Effector CD8-positive, alpha-beta T cell (primary cell): Measurements from ENCODE around the gene POU3F2.

ENCODE experiments used
- DNase-seq: peaks from one replicate; lab custom pipeline; 2025; lab: John Stamatoyannopoulos, UW
- total RNA-seq, 4 experiments: gene quantifications; one replicate each; lab custom pipeline; 2026; lab: John Stamatoyannopoulos, UW

The POU3F2 gene
- total RNA-seq, result 0 to 0.72 (median 0) reads per million in 4 experiments

DNA sequence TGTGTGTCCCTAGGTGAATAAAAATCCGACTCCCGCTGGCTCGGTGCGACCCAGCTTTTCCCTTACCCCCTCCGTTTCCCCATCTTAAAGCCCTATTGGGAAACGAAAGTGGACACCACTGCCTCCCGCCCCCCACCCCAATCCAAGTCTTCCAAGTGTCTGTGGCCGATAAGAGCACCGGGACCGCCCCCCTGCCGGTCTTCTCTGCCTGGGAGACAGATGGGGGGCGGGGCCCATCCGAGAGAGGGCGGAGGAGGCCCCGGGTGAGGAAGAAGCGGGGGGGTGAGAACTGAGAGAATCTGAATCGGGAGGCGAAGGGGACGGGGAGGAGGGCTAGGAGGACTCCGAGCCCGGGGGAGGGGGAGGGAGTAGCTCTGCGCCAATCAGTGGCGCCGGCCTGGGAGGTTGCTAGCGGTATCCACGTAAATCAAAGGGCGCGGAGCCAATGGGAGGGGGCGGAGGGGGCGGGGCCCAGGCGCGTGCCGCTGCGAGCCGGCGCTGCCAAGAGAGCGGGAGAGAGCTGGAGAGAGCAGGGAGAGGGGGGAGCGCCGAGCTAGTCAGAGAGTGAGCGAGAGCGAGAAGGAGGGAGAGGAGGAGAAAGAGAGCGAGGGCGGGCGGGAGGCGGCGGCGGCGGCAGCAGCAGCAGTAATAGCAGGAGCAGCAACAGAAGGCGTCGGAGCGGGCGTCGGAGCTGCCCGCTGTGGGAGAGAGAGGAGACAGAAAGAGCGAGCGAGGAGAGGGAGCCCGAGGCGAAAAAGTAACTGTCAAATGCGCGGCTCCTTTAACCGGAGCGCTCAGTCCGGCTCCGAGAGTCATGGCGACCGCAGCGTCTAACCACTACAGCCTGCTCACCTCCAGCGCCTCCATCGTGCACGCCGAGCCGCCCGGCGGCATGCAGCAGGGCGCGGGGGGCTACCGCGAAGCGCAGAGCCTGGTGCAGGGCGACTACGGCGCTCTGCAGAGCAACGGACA is at the start of gene POU3F2:
TSS of gene POU3F2 (plus strand) at position 515 of the 972 bp plus-strand sequence. CDS start at position 815, 300 bp downstream.
- DNase-seq, result peak; percentile 28

DNA sequence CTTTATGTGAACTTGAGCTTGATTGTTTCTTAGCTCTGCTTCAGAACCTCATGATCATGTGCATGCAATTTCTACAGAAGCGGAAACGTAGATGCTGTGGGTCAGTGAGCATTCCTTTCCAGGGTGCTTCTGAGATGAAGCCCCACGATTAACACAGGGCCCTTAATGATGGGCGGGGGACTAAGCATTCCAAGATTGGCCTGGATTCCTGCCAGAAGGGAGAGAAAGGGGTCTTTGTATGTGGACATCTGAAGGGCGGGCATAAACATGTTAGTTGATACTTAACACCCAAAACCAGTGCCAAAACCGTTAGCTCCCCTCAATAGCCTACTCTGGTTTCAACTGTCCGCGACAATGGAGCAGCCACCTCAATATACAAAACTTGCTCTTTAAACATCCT is 46.9 kb upstream of the POU3F2 start:
- DNase-seq, result no peak

DNA sequence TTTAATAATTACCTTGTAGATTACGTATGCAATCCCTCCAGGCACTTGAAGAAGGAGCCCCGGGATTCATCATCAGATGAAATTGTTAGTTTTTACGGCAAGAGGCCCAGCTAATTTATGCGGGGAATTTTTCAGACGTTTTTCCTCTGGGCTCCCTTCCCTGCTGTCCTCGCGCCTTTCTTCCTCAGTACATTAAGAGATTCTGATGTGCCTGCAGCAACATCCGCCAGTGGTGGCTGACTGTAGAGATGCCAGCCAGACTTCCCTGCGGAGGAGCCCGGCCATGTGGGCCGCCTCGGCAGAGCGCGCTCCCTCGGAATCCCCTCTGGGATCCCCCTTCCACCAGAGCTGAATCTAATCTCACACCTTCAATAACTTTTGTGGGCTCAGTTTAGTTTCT is 46.4 kb upstream of the POU3F2 start:
- DNase-seq, result no peak

DNA sequence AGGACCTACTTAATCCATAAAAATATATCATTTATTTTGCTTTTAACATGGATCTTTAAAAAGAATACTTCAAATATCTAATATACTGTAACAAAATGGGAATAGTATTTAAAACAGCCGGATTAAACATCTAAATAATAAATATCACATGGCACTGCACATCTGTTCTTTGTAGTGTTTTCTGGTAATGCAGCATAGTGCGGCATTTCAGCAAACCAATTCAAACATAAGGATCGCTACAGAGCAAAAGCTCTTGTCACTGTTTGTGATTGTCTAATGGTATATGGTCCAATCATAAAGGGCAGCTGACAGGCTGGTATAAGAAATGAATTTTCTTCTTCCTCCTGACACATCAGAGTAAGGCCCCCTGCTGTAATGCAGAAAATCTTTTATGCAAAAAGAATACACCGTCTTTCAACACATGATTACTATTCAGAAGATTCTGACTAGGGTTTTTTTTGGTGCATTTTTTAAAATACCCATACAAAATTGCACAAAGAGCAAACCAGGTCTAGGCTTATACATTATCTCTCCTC is 40.0 kb upstream of the POU3F2 start:
- DNase-seq, result no peak

DNA sequence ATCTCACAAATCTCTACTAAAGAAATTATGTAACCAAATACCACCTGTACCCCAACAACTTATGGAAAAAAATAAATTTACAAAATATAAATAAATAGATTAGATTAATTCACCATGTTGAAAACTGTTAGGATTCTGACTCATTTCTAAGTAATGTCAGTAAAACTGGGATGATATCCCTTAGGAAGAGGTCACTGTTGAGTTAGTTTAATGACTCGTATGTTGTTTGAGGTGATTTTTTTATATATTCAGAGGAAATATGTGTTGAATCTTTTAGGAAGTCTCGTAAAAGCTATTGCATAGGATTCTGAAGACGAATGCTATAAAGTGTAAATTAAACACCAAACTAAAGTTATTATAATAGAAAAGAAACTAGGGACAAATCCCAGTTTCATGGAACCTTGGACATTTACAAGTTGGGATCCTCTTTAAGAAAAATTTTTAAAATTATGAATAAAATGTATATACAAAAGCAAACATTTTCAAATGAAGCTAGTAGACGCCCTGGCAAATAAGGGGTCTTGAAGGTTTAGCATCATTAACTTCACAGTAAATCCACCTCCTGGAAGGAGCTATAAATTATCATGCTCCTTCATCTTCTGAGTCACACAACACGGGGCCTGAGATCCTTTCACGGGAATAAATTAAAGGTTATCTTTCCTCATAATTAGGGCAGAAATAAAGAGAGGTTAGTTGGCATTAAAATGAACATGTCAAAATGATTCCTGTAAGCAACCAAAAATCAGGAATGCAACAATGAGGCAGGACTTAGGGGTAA is 37.0 kb upstream of the POU3F2 start:
- DNase-seq, result no peak

DNA sequence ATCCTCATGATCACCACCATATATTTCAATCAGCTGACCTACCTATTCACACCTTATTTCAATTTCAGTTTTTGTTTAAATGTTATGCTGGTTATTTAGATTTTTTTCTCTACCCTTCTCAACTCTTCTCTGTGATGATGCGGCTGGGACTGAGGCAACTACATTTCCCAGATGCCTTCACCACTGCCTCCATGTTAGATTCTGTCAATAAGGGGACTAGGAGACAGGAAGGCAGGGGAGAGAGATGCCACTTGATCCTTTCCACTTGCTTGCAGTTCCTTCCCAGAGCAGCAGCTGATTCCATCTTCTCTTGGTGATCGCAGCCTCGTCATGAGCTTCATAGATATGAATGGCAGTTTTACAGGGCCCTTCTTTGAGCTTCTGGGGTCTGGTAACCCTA is 33.5 kb upstream of the POU3F2 start:
- no peak for DNase-seq

DNA sequence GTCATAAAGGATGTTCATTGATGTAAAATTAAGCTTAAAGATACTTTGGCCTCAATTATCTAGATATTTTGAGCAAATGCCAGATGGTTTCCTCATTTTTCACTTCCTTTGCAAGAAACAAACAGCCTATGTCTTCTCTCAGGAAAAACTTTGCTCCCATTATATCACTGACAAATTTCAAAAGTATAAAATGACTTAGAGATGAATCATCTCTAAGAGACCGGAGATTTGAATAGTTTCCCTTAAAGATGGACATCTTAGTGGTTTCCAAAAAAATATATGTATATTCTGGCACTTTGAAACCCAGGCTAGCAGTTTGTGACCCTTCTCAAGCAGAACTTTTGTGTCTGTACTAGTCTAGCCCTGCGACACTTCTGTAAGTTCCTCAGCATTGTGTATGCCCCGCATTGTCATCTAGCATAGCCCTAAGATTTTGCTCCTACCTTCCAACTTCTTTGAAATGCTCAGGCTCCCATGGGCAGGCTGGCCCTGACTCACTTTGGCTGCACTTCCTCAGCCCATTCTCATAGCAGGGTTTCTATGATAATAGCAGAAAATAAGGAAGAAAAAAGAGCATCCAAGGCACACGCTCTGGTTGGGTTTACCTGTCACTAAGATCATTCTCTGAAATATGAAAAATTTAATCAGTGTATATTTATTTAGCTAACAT is 25.7 kb upstream of the POU3F2 start:
- no peak for DNase-seq

DNA sequence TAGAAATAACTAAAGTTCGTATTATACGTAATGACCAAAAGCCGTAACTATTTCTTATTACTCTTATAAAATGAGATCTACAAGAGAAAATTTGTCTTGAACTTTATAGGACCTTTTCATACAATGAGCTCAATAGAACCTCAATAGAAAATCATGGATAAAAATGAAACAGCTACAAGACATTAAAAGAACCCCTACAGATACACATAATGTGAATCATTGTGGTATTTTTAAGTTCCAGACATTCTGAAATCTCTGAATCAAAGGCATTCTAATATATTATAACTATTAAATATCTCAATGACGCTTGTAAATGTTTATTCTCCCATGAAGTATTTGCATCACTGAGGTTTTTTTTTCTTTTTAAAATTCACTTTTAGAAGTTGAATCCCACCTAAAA is 22.2 kb upstream of the POU3F2 start:
- no peak for DNase-seq

DNA sequence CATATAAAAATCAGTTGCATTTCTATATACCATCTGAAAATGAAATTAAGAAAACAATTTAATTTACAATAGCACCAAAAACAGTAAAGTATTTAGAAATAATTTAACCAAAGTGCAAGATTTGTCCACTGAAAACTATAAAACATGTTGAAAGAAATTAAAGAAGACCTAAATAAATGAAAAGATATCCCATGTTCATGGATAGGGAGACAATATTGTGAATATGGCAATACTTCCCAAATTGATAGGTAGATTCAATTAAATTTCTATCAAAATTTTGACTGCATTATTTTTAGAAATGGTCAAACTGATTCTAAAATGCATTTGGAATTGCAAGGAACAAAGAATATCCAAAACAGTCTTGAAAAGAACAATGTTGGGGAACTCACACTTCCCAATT is 17.6 kb upstream of the POU3F2 start:
- no peak for DNase-seq

DNA sequence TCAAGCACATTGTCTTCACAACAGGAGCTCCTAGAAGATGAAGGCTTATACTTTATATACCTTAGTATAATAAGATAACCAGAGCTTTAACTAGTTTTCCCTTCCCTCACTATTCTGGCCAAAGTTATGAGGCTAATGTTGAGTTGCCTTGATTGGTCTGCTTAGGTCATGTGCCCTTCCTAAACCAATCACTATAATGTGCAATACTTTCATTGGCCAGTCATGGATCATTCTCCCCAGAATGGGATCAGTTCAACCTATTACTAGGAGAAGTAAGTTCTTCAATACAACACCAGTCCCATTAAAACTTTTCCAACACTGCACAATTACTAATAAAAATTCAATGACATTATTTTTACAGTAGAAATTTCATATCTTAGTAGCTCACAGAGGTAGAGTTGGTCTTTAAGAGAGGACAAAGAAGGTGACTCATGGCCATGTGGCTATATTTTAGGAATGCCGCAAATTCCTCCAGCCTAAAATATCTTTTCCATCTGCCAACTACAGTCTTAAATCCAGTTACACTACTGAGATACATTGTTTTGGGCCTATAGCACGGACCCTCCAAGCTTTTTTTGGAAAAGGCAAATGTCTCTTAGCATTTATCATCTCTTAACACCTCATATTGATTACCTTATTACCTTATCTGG is 12.5 kb upstream of the POU3F2 start:
- DNase-seq, result no peak

DNA sequence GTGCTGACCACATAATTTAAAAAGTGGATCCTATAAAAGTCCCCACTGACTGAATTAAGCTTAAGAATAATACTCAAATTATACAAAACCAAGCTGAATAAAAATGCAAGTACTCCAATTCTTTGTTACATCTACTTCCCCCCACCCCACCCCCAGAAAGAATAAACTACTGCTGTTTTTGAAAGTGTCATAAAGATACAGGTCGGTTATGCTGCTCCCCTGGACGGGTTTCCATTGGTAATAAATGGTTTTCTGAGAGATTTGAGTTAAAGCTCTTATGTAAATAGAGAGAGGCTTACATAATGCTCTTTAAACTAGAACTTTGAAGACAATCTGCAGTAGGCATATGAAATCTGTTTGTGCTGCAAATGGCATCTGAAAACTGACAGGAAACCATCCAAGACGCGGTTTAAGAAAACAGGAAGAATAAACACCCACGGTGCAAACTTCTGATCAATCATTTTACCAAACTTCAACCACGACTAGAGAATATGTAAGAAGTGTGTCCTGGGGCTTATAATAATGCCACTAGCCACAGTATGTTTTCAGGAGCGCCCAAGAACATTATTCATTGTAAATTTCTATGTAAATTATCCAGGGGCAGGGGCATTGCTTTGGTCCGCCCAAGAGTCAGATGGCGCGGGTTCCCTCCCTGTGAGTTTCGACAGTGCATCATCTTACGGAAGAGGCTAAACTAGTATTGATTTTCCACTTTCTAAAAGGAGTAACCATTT is 10.8 kb upstream of the POU3F2 start:
- DNase-seq, result no peak

DNA sequence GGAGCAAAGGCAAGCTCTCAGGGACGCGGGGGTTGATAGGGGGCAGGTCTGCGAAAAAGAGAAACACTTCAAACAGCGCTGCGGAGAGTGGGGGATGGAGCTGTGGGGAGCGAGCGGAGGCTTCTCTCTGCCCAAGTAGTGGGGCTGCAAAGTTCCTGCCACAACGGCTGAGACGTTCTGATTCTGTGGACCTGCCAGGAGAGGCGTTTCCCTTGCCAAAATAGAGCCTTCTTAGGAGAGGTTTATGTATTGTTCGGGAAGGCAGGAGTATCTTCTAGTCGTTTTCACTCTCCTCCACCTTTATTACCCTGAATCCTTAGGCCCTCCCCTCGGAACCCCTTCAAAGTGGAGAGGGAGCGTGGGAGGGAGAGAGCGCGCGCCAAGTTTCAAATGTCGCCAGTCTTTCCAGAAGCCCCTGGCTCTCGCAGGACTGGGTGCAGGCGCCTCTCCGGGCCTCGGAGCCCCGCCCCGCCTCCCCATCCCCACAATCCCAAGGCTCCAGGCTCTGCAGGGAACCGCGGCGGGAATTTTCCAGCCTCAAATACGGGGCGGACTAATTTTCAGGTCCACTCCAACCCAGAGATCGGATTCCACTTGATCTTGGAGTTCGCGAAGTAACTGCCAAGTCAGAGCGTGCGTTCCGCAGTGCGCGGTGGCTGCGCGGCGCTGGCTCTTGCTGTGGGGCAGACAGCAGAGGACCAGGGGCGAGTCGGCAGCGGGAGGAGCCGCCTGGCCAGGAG is 10.0 kb upstream of the POU3F2 start:
- no peak for DNase-seq

DNA sequence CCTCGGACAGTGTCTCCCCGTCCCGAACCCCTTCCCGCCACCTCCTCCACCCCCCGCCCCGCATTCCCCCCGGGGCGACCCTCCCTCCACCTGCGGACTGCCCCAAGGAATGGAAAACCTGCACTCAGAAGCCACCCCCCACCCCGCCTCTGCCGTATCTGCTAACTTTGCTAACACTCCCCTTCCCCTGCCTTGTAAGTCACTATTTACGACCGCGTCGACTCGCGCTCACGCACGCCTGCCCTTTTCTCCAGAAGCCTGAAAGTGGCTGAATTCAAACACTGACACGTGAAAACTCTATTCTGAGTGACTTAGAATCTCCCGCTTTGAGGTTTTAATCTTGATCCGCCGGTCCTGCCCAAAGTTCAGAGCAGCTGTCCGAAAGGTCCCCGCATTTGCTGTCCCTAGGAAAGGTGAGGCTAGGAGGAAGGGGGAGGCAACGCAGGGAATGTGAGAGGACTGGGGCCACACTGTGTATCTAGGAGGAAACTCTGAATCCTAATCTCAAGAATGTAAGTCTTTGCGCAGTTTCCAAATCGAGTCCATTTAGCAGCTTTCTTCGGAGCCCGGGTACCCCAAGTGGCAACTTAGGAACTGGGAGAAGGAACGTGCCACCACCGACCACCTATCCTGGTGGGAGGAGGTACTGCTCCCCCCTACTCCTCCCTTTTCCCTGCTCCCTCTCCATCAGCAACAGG is 9.3 kb upstream of the POU3F2 start:
- no peak for DNase-seq

DNA sequence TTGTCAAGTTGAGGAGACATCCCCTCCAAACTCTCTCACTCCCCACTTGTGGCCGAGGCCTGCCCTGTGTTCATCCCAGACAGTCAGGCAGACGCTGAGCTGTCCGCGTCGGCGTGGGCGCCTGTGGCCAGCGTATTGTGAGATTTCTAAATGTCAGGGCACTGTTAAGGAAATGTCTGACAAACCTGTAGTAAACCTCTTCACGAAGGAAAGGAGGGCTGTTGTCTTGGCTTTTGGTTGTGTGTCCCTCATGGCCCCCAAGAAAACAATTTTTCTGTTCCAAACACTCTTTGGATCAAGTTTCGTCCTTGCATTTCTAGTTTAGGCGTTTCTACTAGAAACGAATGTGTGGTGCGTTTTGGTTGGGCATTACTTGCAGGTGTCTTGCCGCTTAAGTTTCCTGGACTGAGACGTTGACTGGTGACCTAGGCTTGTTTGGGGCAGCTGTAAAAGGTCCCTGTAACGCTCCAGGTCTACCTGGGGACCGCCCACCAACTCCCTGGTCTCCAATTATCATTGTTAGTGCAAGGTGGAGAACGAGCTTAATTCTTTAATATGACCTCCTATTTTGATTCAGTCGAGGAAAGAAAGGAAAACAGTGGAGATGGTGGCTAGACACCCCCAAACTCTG is 8.7 kb upstream of the POU3F2 start:
- no peak for DNase-seq

DNA sequence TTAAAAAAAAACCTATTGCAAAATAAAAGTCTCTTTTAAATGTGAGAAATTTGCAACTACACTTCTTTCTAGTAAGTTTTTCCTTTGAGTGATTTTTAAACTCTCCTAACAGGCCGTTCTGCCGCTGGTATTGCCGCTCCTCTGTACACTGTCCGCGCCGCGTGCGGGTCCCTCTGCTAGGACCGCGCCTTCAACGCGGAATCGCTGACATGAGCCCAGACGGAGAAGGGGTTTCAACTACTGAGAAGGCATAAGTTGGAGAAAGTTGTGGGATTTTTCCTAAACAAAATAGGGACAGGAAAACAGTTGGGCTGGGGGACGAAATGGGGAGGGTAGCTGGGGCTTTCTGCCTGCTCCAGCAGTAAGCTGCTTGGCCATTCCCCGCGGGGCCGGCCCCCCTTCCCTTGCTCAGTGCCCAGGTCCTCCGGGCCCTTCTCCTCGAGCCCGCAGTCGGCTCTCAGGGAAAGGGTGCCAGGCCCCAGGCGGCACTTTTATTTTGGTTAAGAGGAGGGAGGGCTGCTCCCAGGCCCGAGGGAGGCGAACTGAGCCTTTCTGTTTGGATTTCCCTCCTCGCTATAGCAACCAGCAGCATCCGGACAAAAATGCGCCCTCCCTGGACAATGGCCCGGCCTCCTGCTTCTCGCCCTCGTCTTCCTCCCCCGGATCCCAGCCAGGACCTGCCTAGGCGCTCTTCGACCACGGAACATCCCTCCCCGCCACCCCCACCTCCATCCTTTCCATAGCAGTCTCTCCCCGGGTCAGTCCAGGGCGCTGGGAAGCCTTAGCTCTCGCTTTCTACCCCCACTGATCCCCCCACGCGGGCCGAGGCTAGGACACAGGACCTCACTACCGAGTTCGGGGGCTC is 6.8 kb upstream of the POU3F2 start:
- no peak for DNase-seq

DNA sequence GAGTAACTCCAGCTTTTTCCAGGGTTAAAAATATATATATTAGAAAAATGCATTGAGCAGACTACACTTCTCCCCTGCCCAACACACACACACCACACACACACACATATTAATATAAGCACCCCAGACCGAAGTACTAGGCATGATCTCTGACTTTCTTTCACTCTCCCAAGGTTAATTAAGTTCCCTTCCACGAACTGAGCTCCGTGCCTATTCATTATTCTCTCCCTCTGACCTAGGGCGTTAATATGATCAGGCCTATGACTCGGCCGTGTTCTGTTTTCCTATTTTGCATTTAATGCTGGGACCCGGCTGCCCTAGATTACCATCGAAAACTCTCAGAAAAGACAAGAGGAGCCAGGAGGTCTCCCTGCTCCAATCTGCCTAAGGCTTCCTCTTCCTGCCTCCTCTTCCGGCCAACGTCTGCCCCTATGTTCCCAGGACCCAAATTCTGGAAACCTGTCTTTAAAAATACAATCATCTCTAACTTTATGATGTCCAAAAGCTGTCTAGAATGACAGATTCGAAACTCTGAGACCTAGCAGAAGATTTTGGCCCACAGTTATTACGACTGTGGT is 6.1 kb upstream of the POU3F2 start:
- DNase-seq, result no peak

DNA sequence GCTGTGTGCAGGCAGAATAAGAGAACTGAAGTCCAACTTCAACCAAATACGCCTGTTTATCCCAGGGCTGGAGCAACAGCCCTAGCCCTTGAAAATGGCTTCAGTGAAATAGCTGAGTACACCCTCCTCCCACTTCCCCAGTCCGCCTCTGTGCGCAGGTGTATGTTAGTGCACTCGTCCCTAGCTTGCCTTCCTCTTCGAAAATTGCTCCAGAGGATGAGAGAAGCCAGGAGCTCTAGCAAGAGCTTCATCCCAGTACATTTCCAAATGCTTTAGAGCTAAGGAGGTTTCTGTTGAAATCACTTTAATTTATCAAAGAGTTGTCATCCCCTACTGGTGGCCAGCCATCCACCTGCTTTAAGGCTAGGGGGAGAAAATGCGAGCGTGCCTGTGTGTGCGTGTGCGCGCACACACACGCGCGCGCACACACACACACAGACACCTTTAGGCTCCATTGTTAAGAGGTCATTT is 5.4 kb upstream of the POU3F2 start:
- no peak for DNase-seq

DNA sequence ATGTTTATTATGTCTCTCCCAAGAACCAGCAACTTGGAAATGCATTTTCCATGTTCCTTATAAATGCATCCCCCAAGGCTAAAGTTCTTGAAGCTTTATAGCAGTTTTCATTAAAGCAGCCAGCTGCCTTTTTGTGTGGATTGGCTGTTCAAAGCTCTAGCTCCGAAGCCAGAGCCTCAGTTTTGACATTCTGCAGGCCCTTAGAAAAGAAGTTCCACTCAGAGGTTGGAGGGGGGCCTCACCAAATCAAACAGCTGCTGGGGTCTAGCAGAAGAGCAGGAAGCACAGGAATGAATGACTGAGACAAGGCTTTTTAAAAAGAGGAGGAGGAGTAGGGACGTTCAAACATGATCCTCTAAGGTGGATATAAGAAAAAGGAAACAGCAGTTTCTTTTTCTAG is 4.2 kb upstream of the POU3F2 start:
- DNase-seq, result no peak
